ENCODE measurements around the gene KCNK17.

DNA sequence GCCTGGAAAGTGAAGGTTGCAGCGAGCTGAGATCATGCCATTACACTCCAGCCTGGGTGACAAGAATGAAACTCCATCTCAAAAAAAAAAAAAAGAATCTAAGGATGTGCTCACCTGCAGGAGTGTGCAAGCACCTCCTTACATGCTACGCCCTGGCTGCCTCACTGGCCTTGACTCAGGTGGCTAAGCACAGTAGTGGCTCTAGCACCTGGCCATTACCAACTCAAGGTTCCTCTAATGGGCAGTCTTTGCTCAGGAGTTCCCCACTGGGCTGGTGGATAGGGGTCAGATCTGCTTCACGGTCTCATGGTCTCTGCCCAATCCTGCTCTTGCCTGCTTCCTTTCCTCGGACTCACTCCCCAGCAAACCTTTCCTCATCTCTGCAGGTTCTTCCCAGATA, 39.7 kb downstream of the KCNK17 start:
- TF ChIP-seq CTCF (IDR thresholded peaks at IDR 0.05): no peak
- TF ChIP-seq POLR2AphosphoS5 (IDR thresholded peaks at IDR 0.05; ENCODE audit: low read depth, low read length): no peak
- TF ChIP-seq, protein P1, sequence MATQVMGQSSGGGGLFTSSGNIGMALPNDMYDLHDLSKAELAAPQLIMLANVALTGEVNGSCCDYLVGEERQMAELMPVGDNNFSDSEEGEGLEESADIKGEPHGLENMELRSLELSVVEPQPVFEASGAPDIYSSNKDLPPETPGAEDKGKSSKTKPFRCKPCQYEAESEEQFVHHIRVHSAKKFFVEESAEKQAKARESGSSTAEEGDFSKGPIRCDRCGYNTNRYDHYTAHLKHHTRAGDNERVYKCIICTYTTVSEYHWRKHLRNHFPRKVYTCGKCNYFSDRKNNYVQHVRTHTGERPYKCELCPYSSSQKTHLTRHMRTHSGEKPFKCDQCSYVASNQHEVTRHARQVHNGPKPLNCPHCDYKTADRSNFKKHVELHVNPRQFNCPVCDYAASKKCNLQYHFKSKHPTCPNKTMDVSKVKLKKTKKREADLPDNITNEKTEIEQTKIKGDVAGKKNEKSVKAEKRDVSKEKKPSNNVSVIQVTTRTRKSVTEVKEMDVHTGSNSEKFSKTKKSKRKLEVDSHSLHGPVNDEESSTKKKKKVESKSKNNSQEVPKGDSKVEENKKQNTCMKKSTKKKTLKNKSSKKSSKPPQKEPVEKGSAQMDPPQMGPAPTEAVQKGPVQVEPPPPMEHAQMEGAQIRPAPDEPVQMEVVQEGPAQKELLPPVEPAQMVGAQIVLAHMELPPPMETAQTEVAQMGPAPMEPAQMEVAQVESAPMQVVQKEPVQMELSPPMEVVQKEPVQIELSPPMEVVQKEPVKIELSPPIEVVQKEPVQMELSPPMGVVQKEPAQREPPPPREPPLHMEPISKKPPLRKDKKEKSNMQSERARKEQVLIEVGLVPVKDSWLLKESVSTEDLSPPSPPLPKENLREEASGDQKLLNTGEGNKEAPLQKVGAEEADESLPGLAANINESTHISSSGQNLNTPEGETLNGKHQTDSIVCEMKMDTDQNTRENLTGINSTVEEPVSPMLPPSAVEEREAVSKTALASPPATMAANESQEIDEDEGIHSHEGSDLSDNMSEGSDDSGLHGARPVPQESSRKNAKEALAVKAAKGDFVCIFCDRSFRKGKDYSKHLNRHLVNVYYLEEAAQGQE (IDR thresholded peaks at IDR 0.05; ENCODE audit: insufficient read depth in 1 of 2, low read depth in 2 of 2, low read length in 1 of 2): no peak
- no peak for TF ChIP-seq TCF7L2 (IDR thresholded peaks at IDR 0.05; ENCODE audit: low read depth, low read length)
- TF ChIP-seq SIN3A (IDR thresholded peaks at IDR 0.05; ENCODE audit: borderline replicate concordance, insufficient read depth, low read depth, low read length): no peak

Data from Panc1 (cell line).